Coronary artery (tissue), 2 donors: ENCODE measurements around the gene CNOT1.
"Not testable (repeated sequence)": the region's sequence is repeated elsewhere in the genome, so short reads cannot be mapped to it uniquely, and the experiment has no call there.

Experiments used
- DNase-seq: peaks from one replicate; pipeline ENCODE4 v3.0.0-alpha.2; 2017; ENCODE audit warnings: low spot score
- H3K27ac ChIP-seq, 2 donors: fragments of 200-600 bp; sonication (generic); one replicate each; pipeline ENCODE4 v1.5.1; 2016 to 2019
- H3K4me3 ChIP-seq: fragments of 200-600 bp; sonication (generic); 2 replicates; pipeline ENCODE4 v1.5.1; 2016; ENCODE audit warnings: mild to moderate bottlenecking, moderate library complexity
- CTCF ChIP-seq: fragments of 200-600 bp; sonication (generic); IDR thresholded peaks from one replicate; pipeline ENCODE4 v1.5.1; 2019; ENCODE audit warnings: antibody characterized with exemption

CNOT1 gene

GRCh38 chr16:58661199-58661830, 31.7 kb upstream of the CNOT1 start:
- no peak for TF ChIP-seq CTCF
- DNase-seq: no peak
- Histone ChIP-seq H3K27ac (no peak overlapping the region), H3K4me3 (no peak overlapping the region)

GRCh38 chr16:58659911-58660310, 30.3 kb upstream of the CNOT1 start:
- not testable (repeated sequence) for H3K27ac ChIP-seq, H3K4me3 ChIP-seq, DNase-seq

- DNase-seq: no peak
- no peak for TF ChIP-seq CTCF
Measured at GRCh38 chr16:58658796-58659211, 29.2 kb upstream of the CNOT1 start.

GRCh38 chr16:58656899-58657298, 27.3 kb upstream of the CNOT1 start:
- TF ChIP-seq CTCF: no peak
- Histone ChIP-seq H3K4me3 (no peak overlapping the region), H3K27ac (no peak overlapping the region)
- no peak for DNase-seq

More at GRCh38 chr16:58658796-58659211, 29.2 kb upstream of the CNOT1 start:
- H3K4me3 ChIP-seq: no peak overlapping the region
- H3K27ac ChIP-seq: no peak overlapping the region

- TF ChIP-seq CTCF: no peak
- DNase-seq: no peak
- H3K4me3 ChIP-seq: no peak overlapping the region
Measured at GRCh38 chr16:58655215-58655596, 25.6 kb upstream of the CNOT1 start.

GRCh38 chr16:58654560-58655214, 25.1 kb upstream of the CNOT1 start:
- Histone ChIP-seq H3K4me3 (no peak overlapping the region), H3K27ac (no peak overlapping the region)
- no peak for DNase-seq
- no peak for TF ChIP-seq CTCF

More at GRCh38 chr16:58655215-58655596, 25.6 kb upstream of the CNOT1 start:
- no peak overlapping the region for H3K27ac ChIP-seq

GRCh38 chr16:58652741-58653140, 23.1 kb upstream of the CNOT1 start:
- no peak overlapping the region for H3K27ac ChIP-seq
- DNase-seq: no peak
- no peak overlapping the region for H3K4me3 ChIP-seq
- no peak for TF ChIP-seq CTCF
